Hepatic stellate cell (primary cell): Measurements from ENCODE around the gene EFHD1.
A peak's percentile ranks its signal among the peaks of the same experiment; 100 is the strongest.

ENCODE experiments used
- DNase-seq: peaks from one replicate; pipeline ENCODE4 v3.0.0; 2011; ENCODE audit warnings: low spot score

Gene EFHD1

GRCh38 chr2:232633413-232634205 lies at the start of gene EFHD1:
Gene EFHD1 (plus strand): TSS chr2:232633604. CDS start chr2:232633705, 101 bp downstream.
- peak; percentile 81 for DNase-seq

GRCh38 chr2:232584238-232584637 lies 49.2 kb upstream of the EFHD1 start:
- no peak for DNase-seq

- DNase-seq = no peak
Observed at GRCh38 chr2:232586943-232587505, 46.4 kb upstream of the EFHD1 start.

- DNase-seq = no peak
Observed at GRCh38 chr2:232587512-232587911, 45.9 kb upstream of the EFHD1 start.

- DNase-seq = no peak
Observed at GRCh38 chr2:232588031-232588430, 45.4 kb upstream of the EFHD1 start.

- no peak for DNase-seq
Observed at GRCh38 chr2:232588680-232589585, 44.5 kb upstream of the EFHD1 start.

- peak; percentile 50 for DNase-seq
Observed at GRCh38 chr2:232592772-232593395, 40.5 kb upstream of the EFHD1 start.

- no peak for DNase-seq
Observed at GRCh38 chr2:232593982-232594381, 39.4 kb upstream of the EFHD1 start.

GRCh38 chr2:232597362-232598079 lies 35.9 kb upstream of the EFHD1 start:
- no peak for DNase-seq

GRCh38 chr2:232598293-232598692 lies 35.1 kb upstream of the EFHD1 start:
- DNase-seq = no peak

- no peak for DNase-seq
Observed at GRCh38 chr2:232600053-232600773, 33.2 kb upstream of the EFHD1 start.

GRCh38 chr2:232603283-232603682 lies 30.1 kb upstream of the EFHD1 start:
- DNase-seq = no peak

- no peak for DNase-seq
Observed at GRCh38 chr2:232604535-232604934, 28.9 kb upstream of the EFHD1 start.

GRCh38 chr2:232607011-232607410 lies 26.4 kb upstream of the EFHD1 start:
- no peak for DNase-seq

GRCh38 chr2:232609607-232610006 lies 23.8 kb upstream of the EFHD1 start:
- no peak for DNase-seq

GRCh38 chr2:232610081-232610480 lies 23.3 kb upstream of the EFHD1 start:
- no peak for DNase-seq

- DNase-seq = no peak
Observed at GRCh38 chr2:232611061-232611460, 22.3 kb upstream of the EFHD1 start.

- DNase-seq = peak; percentile 81
Observed at GRCh38 chr2:232611559-232612218, 21.7 kb upstream of the EFHD1 start.

- no peak for DNase-seq
Observed at GRCh38 chr2:232613538-232614134, 19.8 kb upstream of the EFHD1 start.

GRCh38 chr2:232615339-232615738 lies 18.1 kb upstream of the EFHD1 start:
- DNase-seq = no peak
